Endodermal cell (in vitro differentiated cells): ENCODE measurements around the gene PHF2. TPM values are rescaled to one million over a fixed set of nuclear protein-coding genes. Genes with fewer than 3 reads are reported as not detected.

Source experiments
- DNase-seq: peaks from one replicate; pipeline ENCODE4 v3.0.0-alpha.2; 2017
- H3K27ac ChIP-seq: 2 replicates; pipeline ENCODE4 v1.5.1; 2013; ENCODE audit warnings: mild to moderate bottlenecking, low read depth, low read length, moderate library complexity
- H3K27me3 ChIP-seq: 2 replicates; pipeline ENCODE4 v1.6.1; 2013; ENCODE audit warnings: mild to moderate bottlenecking, low read length, moderate library complexity; ENCODE audit not compliant: insufficient read depth, control insufficient read depth, poor library complexity, severe bottlenecking
- H3K36me3 ChIP-seq: 2 replicates; pipeline ENCODE4 v1.7.0; 2013; ENCODE audit warnings: mild to moderate bottlenecking, low read length, moderate library complexity; ENCODE audit not compliant: control insufficient read depth, insufficient read depth
- H3K4me1 ChIP-seq: one replicate; pipeline ENCODE4 v1.7.0; 2013; ENCODE audit warnings: low read length; ENCODE audit not compliant: control insufficient read depth, insufficient read depth
- H3K4me3 ChIP-seq: 2 replicates; pipeline ENCODE4 v1.5.1; 2013; ENCODE audit warnings: mild to moderate bottlenecking, low read length, moderate library complexity
- H3K9ac ChIP-seq: 2 replicates; pipeline ENCODE4 v1.6.1; 2013; ENCODE audit warnings: mild to moderate bottlenecking, low read length, moderate library complexity; ENCODE audit not compliant: poor library complexity, severe bottlenecking; ENCODE audit errors: extremely low read depth
- H3K9me3 ChIP-seq: 2 replicates; pipeline ENCODE4 v1.6.1; 2013; ENCODE audit warnings: mild to moderate bottlenecking, low read length, moderate library complexity; ENCODE audit not compliant: control insufficient read depth
- H3K27ac Mint-ChIP-seq: 2 replicates; pipeline ENCODE4 v1.8.0; 2020; ENCODE audit warnings: mixed read lengths
- H3K27me3 Mint-ChIP-seq: 2 replicates; pipeline ENCODE4 v1.8.0; 2021; ENCODE audit warnings: mild to moderate bottlenecking, mixed read lengths; ENCODE audit not compliant: insufficient read depth
- H3K36me3 Mint-ChIP-seq: 2 replicates; pipeline ENCODE4 v1.8.0; 2020; ENCODE audit warnings: low read depth, mixed read lengths
- H3K4me1 Mint-ChIP-seq: 2 replicates; pipeline ENCODE4 v1.8.0; 2020; ENCODE audit warnings: mixed read lengths
- H3K4me3 Mint-ChIP-seq: 2 replicates; pipeline ENCODE4 v1.8.0; 2020; ENCODE audit warnings: mild to moderate bottlenecking, moderate library complexity, mixed read lengths
- H3K9me3 Mint-ChIP-seq: 2 replicates; pipeline ENCODE4 v1.8.0; 2020; ENCODE audit warnings: mild to moderate bottlenecking, mixed read lengths
- CTCF ChIP-seq: fragments of 200-600 bp; sonication (generic); conservative IDR thresholded peaks from 2 replicates; pipeline ENCODE4 v1.5.0; 2021; ENCODE audit warnings: antibody characterized with exemption, mild to moderate bottlenecking
- WGBS, 2 experiments: methylation state at CpG; one replicate each; pipeline versions ENCODE4 v1.1.5 to v1.1.7; 2013; ENCODE audit warnings: missing lambda C conversion rate in 2 of 2, mixed read lengths in 1 of 2; ENCODE audit not compliant: insufficient coverage in 1 of 2, insufficient read length in 1 of 2; 5-methylcytosine and 5-hydroxymethylcytosine counted together
- total RNA-seq, 2 donors: library from RNA; stranded (reverse); fragmentation: NEBNext Ultra II Directional in 1 of 2; extraction: Animal tissue kit (Norgen Biotek cat#: 25700) in 1 of 2; gene quantifications; 2 replicates in 1 of 2; 3 replicates in 1 of 2; pipeline ENCODE4 v1.2.1, GENCODE V29; 2021

PHF2 gene
- total RNA-seq, 2 donors from 2014 or later = 17.1 to 20.2 TPM

- no peak for DNase-seq
- 94 to 97% methylated on average over 12 to 21 of the region's 21 CpGs for WGBS, 2 experiments
- TF ChIP-seq CTCF = no peak
- Mint-ChIP-seq H3K36me3 (peaks cover 29% of the 10 kb centered on the region), H3K4me1 (no peaks in the 10 kb centered on the region), H3K27ac (peak overlapping the region; percentile 55), H3K27me3 (no peaks in the 10 kb centered on the region), H3K4me3 (no peak overlapping the region), H3K9me3 (no peaks in the 10 kb centered on the region)
- H3K27ac ChIP-seq = no peak overlapping the region
- no peaks in the 10 kb centered on the region for H3K9me3 ChIP-seq
- H3K36me3 ChIP-seq = peaks cover 22% of the 10 kb centered on the region
- H3K9ac ChIP-seq = no peak overlapping the region
- H3K27me3 ChIP-seq = no peaks in the 10 kb centered on the region
- H3K4me1 ChIP-seq = no peaks in the 10 kb centered on the region
- H3K4me3 ChIP-seq = no peak overlapping the region
Observed at GRCh38 chr9:93654351-93654961, 78.1 kb downstream of the PHF2 start.

GRCh38 chr9:93655621-93656425 lies 79.4 kb downstream of the PHF2 start:
- Mint-ChIP-seq H3K4me3 (no peak overlapping the region), H3K27me3 (no peaks in the 10 kb centered on the region), H3K9me3 (no peaks in the 10 kb centered on the region), H3K27ac (no peak overlapping the region), H3K4me1 (no peaks in the 10 kb centered on the region), H3K36me3 (peaks cover 36% of the 10 kb centered on the region)
- Histone ChIP-seq H3K27ac (no peak overlapping the region), H3K27me3 (no peaks in the 10 kb centered on the region), H3K9ac (no peak overlapping the region), H3K4me1 (no peaks in the 10 kb centered on the region), H3K4me3 (no peak overlapping the region), H3K9me3 (no peaks in the 10 kb centered on the region), H3K36me3 (peaks cover 11% of the 10 kb centered on the region)
- DNase-seq = no peak
- WGBS, 2 experiments = 91 to 93% methylated on average over 9 to 22 of the region's 22 CpGs
- no peak for TF ChIP-seq CTCF

GRCh38 chr9:93656426-93657239 lies 80.2 kb downstream of the PHF2 start:
- Histone ChIP-seq H3K36me3 (peaks cover 7% of the 10 kb centered on the region), H3K9ac (no peak overlapping the region), H3K27me3 (no peaks in the 10 kb centered on the region), H3K4me1 (no peaks in the 10 kb centered on the region), H3K27ac (no peak overlapping the region), H3K4me3 (no peak overlapping the region), H3K9me3 (no peaks in the 10 kb centered on the region)
- Mint-ChIP-seq H3K4me3 (no peak overlapping the region), H3K36me3 (peaks cover 29% of the 10 kb centered on the region), H3K4me1 (no peaks in the 10 kb centered on the region), H3K27ac (no peak overlapping the region), H3K27me3 (no peaks in the 10 kb centered on the region), H3K9me3 (no peaks in the 10 kb centered on the region)
- WGBS, 2 experiments = 94 to 98% methylated on average over 12 to 16 of the region's 16 CpGs
- no peak for DNase-seq
- no peak for TF ChIP-seq CTCF
